ENCODE data around the gene PRDM15.

- TF ChIP-seq CTCF (IDR thresholded peaks at IDR 0.05; ENCODE audit: low read depth, low read length, missing input control) (no peak), SP1 (IDR thresholded peaks at IDR 0.05) (no peak), TAF1 (conservative IDR thresholded peaks at IDR 0.05) (no peak), MAX (IDR thresholded peaks at IDR 0.05) (no peak), HNF4G (IDR thresholded peaks at IDR 0.05) (no peak), ZBTB33 (IDR thresholded peaks at IDR 0.05) (no peak)
Observed at GRCh38 chr21:41848533-41848932, 30.6 kb downstream of the PRDM15 start.

All from liver (tissue), 3 donors.